Calu3 (cell line): ENCODE data around the gene LSR. TPM values are rescaled to one million over a fixed set of nuclear protein-coding genes. Genes with fewer than 3 reads are reported as not detected.

Experiments
- BruUV-seq: library from RNA; stranded (reverse); fragments of 400-500 nt; replicated peaks from 2 replicates; lab custom pipeline; 2021; lab: Mats Ljungman, UMichigan
- CTCF ChIA-PET: fragments of 300-600 bp; sonication (Branson Sonifier 250); formaldehyde crosslinking; loops from one replicate; lab custom pipeline; 2022; ENCODE audit warnings: antibody characterized with exemption; lab: Charles Lee
- DNase-seq: peaks from one replicate; pipeline ENCODE4 v3.0.0; 2022
- H3K27ac Mint-ChIP-seq: one replicate; pipeline ENCODE4 v1.8.0; 2022; ENCODE audit warnings: mixed read lengths; ENCODE audit not compliant: unreplicated experiment
- H3K27me3 Mint-ChIP-seq: one replicate; pipeline ENCODE4 v1.8.0; 2022; ENCODE audit warnings: mixed read lengths; ENCODE audit not compliant: unreplicated experiment
- H3K36me3 Mint-ChIP-seq: one replicate; pipeline ENCODE4 v1.8.0; 2022; ENCODE audit warnings: mild to moderate bottlenecking, moderate library complexity, mixed read lengths; ENCODE audit not compliant: insufficient read depth, unreplicated experiment
- H3K4me1 Mint-ChIP-seq: one replicate; pipeline ENCODE4 v1.8.0; 2022; ENCODE audit warnings: mild to moderate bottlenecking, low read depth, mixed read lengths; ENCODE audit not compliant: unreplicated experiment
- H3K4me3 Mint-ChIP-seq: one replicate; pipeline ENCODE4 v1.8.0; 2022; ENCODE audit warnings: mild to moderate bottlenecking, low read depth, moderate library complexity, mixed read lengths; ENCODE audit not compliant: unreplicated experiment
- H3K9me3 Mint-ChIP-seq: one replicate; pipeline ENCODE4 v1.8.0; 2022; ENCODE audit warnings: low read depth, mixed read lengths; ENCODE audit not compliant: unreplicated experiment
- intact Hi-C: fragments of 100-400 bp; cut with micrococcal nuclease; formaldehyde crosslinking; loops from one replicate; pipeline ENCODE4 v1.10.0; 2022; ENCODE audit not compliant: unreplicated experiment
- total RNA-seq: library from RNA; stranded (reverse); gene quantifications from 2 replicates; pipeline ENCODE4 v1.2.3, GENCODE V29; 2022
- TF ChIP-seq, protein P1 (sequence below): fragments of 200-600 bp; IDR thresholded peaks from one replicate; pipeline ENCODE4 v1.8.0; 2022; ENCODE audit warnings: antibody characterized with exemption; ENCODE audit not compliant: unreplicated experiment

The LSR gene
- total RNA-seq, 1 experiment from 2014 or later = 494 TPM

GRCh38 chr19:35216016-35216832 lies 32.6 kb upstream of the LSR start:
- no peak for DNase-seq
- Mint-ChIP-seq H3K4me1 (peaks cover 38% of the 10 kb centered on the region), H3K36me3 (peaks cover 8% of the 10 kb centered on the region), H3K27ac (no peak overlapping the region), H3K27me3 (no peaks in the 10 kb centered on the region), H3K4me3 (no peak overlapping the region), H3K9me3 (peaks cover 4% of the 10 kb centered on the region)
- CTCF ChIA-PET = interaction anchor here (0.7 to 2.1 kb wide), 5 partner anchors 17 to 79 kb away, joined by 3 to 16 read pairs (median 3); no protein-coding TSS in a partner anchor
- BruUV-seq = no TSS peak
- TF ChIP-seq, protein P1, sequence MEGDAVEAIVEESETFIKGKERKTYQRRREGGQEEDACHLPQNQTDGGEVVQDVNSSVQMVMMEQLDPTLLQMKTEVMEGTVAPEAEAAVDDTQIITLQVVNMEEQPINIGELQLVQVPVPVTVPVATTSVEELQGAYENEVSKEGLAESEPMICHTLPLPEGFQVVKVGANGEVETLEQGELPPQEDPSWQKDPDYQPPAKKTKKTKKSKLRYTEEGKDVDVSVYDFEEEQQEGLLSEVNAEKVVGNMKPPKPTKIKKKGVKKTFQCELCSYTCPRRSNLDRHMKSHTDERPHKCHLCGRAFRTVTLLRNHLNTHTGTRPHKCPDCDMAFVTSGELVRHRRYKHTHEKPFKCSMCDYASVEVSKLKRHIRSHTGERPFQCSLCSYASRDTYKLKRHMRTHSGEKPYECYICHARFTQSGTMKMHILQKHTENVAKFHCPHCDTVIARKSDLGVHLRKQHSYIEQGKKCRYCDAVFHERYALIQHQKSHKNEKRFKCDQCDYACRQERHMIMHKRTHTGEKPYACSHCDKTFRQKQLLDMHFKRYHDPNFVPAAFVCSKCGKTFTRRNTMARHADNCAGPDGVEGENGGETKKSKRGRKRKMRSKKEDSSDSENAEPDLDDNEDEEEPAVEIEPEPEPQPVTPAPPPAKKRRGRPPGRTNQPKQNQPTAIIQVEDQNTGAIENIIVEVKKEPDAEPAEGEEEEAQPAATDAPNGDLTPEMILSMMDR = no peak
- intact Hi-C loops = loop anchor here (5.0 to 10.0 kb wide), 2 partner anchors 54 to 151 kb away; no protein-coding TSS in a partner anchor

DNA sequence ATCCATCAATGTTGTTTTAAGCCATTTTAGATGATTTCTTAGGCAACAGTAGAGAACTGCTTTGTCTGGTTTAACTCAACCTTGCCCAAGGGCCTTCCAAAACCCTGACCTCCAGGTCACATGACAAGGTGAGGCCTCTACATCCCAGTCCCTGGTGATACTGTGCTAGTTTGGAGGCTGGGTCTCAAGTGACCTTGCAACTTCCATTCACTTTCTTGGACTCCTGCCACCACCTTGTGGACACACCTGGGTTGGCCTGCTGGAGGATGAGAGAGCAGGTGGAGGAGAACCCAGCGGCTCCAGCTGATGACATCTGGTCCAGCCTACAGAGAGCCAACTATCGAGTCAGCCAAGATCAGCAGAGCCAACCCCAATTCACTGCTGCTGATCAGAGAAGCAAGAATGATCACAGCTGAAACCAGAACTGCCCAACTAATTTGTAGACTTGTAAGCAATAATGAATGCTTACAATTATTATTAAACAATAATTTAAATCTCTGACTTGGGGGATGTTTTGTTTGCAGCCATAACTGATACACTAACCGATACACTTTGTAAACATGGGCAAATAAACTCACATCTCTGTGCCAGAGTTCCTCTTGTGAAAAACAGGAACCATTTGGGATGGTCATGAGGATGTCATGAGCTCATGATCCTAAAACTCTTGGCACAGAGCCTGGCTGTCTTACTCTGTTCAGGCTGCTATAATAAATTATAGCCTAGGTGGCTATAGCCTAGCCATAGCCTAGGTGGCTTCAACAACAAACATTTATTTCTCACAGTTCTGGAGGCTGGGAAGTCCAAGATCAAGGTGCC lies 31.8 kb upstream of the LSR start:
- H3K4me3 Mint-ChIP-seq = no peak overlapping the region
- TF ChIP-seq, protein P1 = peak; percentile 19
- DNase-seq = peak; percentile 66
- BruUV-seq = no TSS peak
- CTCF ChIA-PET = interaction anchor here (0.5 to 2.1 kb wide), 5 partner anchors 17 to 260 kb away, joined by 3 to 16 read pairs (median 6); partner anchors contain the start of gene FXYD5
- no peak overlapping the region for H3K27ac Mint-ChIP-seq
- peaks cover 37% of the 10 kb centered on the region for H3K4me1 Mint-ChIP-seq
- intact Hi-C loops = loop anchor here (5.0 to 10.0 kb wide), 2 partner anchors 55 to 152 kb away; no protein-coding TSS in a partner anchor
- H3K27me3 Mint-ChIP-seq = no peaks in the 10 kb centered on the region
- peaks cover 4% of the 10 kb centered on the region for H3K9me3 Mint-ChIP-seq
- H3K36me3 Mint-ChIP-seq = peaks cover 8% of the 10 kb centered on the region

- no TSS peak for BruUV-seq
- CTCF ChIA-PET = interaction anchor here (0.6 to 2.1 kb wide), 3 partner anchors 63 to 151 kb away, joined by 6 to 16 read pairs (median 9); partner anchors contain the start of gene FXYD5
- H3K36me3 Mint-ChIP-seq = peaks cover 8% of the 10 kb centered on the region
- H3K4me3 Mint-ChIP-seq = no peak overlapping the region
- H3K27ac Mint-ChIP-seq = no peak overlapping the region
- H3K27me3 Mint-ChIP-seq = no peaks in the 10 kb centered on the region
- H3K4me1 Mint-ChIP-seq = peaks cover 32% of the 10 kb centered on the region
- intact Hi-C loops = loop anchor here (5.0 to 10.0 kb wide), 2 partner anchors 55 to 153 kb away; no protein-coding TSS in a partner anchor
- H3K9me3 Mint-ChIP-seq = peaks cover 4% of the 10 kb centered on the region
- TF ChIP-seq, protein P1 = no peak
- DNase-seq = no peak
These were observed 31.2 kb upstream of the LSR start for GRCh38 chr19:35217649-35217990.

DNA sequence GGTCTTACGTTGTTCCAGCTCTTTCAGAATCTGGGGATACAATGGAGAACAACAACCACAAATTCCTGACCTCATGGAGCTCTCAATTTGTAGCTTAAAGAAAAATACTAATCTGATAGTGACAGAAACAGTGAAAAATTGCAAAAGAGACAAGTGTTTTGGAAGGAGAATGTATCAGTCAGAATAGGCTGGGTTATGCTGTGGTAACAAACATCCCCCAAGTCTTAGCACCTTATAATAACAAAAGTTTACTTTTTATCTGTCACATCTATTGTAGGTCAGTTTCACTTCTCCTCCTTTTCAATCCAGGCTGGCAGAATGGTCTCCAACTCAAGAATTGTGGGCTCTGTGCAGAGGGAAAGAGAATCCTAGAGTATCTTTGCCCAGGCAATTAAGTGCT lies 29.8 kb upstream of the LSR start:
- Mint-ChIP-seq H3K27me3 (no peaks in the 10 kb centered on the region), H3K27ac (no peak overlapping the region), H3K36me3 (peaks cover 3% of the 10 kb centered on the region), H3K4me3 (no peak overlapping the region), H3K4me1 (peaks cover 18% of the 10 kb centered on the region), H3K9me3 (peaks cover 4% of the 10 kb centered on the region)
- DNase-seq = no peak
- TF ChIP-seq, protein P1 = no peak
- CTCF ChIA-PET = no interaction called here
- intact Hi-C loops = loop anchor here (5.0 to 10.0 kb wide), 2 partner anchors 57 to 154 kb away; no protein-coding TSS in a partner anchor
- no TSS peak for BruUV-seq
